Embryonic facial prominence (tissue), 1 donor: ENCODE data around the gene WDR37.
"Not testable (repeated sequence)": the region's sequence is repeated elsewhere in the genome, so short reads cannot be mapped to it uniquely, and the experiment has no call there.

ENCODE experiments used
- DNase-seq: peaks from one replicate; pipeline ENCODE4 v3.0.0-alpha.2; 2016; ENCODE audit errors: extremely low spot score

Gene WDR37

DNA sequence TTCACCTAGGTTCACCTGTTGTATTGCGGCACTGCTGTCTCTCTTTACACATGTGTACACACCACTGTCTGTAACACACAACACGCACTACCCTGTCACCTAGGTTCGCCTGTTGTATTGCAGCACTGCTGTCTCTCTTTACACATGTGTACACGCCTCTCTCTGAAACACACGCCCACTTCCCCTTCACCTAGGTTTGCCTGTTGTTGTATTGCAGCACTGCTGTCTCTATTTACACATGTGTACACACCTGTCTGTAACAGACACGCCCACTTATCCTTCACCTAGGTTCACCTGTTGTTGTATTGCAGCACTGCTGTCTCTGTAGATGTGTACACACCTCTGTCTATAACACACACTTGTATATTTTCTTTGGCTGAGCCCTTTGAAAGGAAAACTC is 51.5 kb downstream of the WDR37 start:
- no peak for DNase-seq

DNA sequence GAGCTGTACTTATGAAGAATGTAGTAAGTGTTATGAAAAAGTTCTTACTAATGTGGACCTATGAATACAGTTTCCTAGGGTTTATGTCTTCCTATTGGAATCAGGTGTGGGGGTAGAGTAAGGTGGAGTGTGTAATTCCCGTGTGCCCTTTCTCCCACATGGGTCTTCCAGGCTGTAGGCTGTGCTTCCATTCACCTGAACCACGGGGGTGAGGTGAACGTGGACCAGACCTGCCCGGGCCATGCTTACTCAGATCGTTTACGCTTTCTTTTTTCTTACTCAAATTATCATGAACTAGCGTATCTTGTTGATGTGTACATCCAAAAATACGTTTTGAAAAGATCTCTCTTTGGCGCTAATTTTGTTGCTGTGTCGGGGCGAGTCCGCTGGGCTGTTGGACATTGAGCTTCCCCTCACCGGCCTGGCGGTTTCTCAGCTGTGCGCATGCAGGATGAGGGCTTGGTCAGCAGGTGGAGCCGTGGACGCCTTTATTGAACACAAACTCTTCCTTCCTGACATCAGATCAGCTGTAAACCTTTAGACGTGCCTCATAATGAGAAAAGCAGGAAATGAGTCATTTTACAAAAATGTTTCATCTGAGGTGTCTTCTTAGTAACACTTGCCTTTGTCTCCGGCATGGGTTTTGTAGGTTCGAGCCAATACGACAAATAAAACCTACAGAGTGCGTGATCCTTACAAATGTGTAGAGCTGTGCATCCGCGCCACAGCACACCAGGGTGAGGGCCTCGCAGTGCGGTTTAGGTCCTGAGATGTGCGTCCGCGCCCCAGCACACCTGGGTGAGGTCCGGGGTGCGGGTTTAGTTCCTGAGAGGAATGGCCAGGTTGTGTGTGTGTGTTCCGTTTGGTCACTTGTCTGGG is 53.8 kb downstream of the WDR37 start:
- DNase-seq: peak; percentile 60

DNA sequence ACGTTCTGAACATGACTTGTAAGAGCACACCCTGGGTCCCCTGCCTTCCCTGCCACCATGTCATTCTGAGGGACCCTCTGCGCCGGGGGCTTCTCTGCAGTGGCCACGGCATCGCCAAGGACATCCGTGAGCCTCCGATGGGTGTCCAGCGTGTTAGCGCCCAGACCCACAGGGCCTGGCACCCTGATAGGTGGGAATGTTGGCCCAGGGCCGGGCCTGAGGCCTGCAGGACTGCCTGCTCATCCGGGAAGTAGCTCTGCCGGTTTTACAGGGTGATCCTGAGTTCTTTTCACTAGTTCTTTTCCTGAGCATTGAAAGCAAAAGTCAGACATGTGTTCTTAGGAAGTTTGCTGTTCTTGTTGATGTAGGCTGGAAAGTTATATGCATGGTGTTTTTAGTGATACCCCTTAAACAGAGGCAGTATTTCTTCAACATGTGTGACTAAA is 54.5 kb downstream of the WDR37 start:
- DNase-seq: no peak

DNA sequence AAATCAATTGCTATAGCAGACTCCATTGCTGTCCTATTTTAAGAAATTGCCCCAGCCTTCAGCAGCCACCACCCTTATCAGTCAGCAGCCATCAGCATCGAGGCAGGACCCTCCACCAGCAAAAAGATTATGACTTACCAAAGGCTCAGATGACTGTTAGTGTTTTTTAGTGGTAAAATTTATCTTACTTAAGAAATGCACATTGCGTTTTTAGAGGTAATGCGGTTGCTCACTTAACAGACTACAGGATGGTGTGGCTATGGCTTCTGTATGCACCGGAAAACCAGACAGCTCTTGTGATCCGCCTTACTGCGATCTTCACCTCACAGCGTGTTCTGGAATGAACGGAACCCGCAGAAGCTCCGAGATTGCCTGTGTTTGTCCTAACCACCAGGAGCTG is 58.1 kb downstream of the WDR37 start:
- DNase-seq: no peak

DNA sequence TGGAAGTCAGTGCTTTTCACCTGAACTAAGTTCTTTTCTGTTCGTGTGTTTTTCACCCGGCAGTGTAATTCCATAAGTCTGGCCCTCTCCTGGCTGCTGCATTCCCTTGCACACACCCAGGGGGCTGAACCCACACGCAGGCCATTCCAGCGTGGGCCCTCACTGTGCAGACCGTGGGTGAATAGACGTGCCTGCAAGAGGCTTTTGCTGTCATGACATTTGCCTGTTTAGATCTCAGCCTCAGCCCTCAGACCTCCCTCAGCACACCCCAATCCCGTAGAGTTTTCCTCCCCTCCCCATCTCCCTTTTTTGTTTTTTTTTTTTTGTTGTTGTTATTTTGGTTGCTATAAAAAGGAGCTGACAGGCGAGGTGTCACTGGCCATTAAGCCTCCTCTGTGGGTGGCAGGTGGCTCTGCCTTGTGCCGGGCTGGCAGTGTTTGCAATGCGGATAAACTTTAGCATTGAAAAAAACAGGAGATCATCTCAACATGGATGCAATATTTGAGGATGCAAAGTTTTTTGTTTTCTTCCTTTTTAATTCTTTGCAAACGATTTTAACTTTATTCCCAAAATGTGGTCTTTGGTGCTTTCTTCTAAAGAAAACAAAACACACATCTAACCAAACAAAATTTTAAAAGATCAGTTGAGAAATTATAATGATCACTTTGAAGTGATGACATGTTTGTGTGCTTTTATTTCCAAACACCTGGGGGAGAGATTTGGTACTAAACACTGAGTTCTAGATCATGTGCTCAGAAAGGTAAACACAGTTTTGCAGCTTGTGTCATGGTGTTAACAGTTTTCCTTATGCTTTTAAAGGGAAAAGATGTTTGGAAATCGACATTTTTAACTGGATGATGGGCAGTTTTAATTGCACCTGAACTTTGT is 58.8 kb downstream of the WDR37 start:
- no peak for DNase-seq

DNA sequence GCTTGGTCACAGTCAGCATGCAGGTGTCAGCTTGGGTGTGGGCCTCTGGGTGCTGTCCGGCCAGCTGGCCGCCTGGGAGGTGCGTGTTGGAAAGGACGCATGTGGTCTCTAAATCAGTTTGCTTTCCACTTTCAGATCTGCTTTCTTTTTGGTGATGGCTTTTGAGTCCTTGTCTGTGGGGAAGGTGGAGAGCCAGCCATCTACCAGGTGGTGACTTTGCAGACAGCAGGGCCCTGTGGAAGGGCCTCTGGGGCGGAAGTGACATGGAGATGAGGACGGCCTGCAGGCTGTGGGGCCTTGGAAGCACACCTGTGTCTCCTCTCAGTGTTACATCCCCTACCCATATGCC is 59.4 kb downstream of the WDR37 start:
- DNase-seq: no peak

DNA sequence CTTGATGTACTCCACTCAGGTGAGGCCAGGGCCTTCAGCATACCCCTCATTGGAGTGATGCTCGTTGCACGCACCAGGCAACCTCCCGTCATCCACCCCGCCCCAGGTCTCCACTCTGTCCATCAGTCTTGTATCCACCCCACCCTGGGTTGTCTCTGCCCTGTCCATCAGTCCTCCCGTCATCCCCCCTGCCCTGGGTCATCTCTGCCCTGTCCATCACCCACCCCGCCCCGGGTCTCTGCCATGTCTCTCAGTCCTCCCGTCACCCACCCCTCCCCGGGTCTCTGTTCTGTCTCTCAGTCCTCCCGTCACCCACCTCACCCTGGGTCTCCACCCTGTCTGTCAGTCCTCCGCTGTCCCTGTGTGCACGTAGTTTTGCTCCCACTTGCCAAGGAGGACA is 59.9 kb downstream of the WDR37 start:
- no peak for DNase-seq

DNA sequence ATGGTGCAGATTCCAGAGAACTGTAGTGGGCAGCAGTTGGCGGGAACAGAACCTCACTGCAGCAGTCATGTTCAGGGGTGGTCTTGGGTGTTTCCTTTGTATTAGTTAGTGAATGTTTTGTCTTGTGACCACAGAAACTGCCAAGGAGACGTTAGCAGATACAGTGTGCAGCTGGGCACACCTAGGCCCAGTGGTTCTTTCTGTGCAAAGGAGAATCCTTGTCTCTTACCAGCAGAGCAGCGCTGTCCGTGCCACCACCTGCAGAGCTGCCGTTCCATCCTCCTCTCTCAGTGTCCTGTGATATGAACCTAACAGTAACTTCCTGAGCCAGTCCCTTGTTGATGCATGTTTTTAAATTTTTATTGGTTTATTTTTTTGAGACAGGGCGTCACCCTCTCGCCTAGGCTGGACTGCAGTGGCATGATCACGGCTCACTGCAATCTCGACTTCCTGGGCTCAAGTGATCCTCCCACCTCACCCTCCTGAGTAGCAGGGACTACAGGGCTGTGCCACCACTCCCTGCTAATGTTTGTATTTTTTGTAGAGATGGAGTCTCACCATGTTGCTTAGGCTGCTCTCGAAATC is 60.6 kb downstream of the WDR37 start:
- DNase-seq: no peak

DNA sequence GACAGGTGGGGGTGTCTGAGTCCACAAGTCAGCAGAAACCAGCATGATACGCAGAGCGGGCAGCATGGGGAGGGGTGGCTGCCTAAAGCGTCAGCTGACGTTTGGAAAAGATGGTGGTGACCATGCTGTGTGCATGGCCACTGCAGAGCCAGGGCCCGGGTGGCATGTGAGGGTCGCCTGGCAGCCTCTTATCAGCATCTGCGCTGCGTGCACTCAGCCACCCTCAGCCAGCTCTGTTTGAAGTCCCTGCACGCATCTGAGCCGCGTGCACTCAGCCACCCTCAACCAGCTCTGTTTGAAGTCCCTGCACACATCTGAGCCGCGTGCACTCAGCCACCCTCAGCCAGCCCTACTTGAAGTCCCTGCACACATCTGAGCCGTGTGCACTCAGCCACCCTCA is 61.5 kb downstream of the WDR37 start:
- no peak for DNase-seq

DNA sequence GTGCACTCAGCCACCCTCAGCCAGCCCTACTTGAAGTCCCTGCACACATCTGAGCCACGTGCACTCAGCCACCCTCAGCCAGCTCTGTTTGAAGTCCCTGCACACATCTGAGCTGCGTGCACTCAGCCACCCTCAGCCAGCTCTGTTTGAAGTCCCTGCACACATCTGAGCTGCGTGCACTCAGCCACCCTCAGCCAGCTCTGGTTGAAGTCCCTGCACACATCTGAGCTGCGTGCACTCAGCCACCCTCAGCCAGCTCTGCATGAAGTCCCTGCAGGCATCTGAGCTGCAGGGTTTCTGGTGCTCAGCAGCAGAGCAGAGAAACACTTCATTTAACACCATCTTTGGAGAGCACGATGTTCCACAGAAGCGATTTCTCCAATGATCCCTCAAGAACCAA is 62.1 kb downstream of the WDR37 start:
- not testable (repeated sequence) for DNase-seq

DNA sequence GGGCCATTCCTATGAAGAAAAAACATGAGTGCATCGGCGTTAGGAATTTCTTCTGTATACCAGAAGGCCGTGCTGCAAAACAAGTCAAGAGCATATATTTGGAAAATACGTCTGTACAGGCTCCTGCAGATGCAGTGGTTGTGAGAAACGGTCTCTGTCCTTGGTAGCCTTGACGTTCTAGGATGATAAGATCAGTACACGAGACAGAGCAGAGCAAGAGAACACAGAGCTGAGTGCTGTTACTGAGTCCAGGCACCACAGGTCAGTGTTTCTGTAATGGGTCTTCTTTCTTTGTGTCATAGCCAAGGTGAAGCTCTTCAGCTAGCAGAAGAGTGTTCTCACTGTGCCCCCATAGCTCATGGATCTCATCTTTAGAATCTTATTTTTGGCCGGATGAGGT is 62.8 kb downstream of the WDR37 start:
- no peak for DNase-seq

DNA sequence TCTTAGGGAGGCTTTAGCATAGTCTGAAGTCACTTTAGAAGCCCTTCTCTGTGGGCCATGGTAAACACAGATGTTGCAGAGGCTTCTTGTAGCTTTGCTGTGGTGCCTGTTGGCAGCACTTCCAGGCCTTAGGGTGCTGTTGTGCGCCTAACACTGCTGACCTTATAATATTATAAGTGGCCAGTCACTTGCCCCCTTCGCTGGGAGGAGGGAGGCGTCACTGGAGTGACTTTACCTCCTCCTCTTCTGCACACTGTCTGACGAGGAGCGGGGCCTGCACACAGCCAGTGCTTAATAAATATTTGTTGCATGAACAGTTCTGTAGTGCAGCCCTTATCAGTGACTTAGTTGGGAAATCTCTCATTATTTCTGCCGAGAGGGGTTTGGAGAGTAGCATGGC is 63.3 kb downstream of the WDR37 start:
- DNase-seq: no peak

DNA sequence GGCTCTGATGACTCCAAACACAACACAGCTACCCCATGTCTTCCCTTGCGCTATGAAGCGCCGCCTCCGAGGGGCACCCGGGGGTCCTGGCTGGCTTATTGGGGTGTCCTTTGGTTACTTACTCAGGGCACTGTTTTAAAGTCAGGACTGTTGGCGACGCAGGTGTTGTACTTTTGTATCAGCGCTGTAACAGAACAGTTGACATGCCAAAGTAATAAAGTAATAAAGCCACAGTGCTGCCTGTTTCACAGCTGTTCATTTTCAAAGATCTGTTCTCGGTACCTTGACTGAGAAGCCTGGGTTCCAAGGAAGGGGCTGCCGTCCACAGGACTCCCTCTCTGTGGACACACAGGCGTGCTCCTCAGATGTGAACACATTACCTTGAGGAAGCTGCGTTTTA is 64.1 kb downstream of the WDR37 start:
- DNase-seq: no peak

DNA sequence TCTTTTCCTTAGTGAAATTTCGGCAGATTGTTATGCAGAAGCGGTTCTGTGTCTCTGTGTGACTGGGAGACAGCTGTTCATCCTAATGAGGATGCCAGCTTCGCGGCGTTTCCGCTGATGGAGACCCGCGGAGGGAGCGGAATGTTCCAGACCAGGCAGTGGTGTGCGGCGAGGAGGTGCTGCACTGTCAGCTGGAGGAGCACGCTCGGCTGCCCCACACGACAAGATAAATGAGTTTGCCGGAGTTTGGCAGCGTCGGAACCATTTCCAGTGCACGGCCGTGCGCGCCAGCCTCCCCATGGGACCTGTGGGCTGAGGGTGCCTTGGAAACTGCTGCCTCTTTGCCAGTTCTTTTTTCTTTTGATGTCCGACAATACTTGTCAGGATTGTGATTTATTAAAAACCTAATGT is 64.6 kb downstream of the WDR37 start:
- no peak for DNase-seq

DNA sequence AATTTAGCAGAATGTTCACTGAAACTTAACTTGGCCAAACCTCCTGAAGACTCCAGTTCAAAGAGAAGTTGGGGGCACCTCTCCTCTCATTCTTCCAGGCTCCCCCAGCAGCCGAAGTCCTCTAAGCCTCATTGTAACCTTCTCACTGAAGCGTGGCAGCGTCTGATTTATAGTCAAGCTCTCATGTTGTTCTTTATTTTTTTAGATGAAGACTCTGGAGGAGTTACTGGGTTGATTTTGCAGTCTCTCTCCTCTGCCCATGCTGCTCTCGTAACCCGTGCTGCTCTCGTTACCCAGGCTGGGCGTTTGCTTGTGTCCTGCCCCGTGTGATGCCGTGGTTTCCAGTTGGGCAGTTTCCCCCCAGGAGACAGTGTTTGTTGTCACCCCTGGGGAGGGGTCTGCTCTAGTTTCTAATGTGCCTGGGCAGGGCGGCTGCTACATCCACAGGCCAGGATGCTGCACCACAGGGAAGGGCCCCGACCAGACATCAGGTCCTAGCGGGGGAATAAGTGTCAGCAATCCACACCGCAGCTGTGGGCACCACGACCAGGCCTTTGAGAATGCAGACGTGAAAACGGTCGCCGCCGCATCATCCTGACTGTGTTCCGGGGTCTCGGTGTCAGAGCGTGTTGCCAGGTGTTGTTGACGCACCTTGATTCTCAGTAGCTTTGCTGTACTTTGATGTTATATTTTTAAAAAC is 65.2 kb downstream of the WDR37 start:
- no peak for DNase-seq

DNA sequence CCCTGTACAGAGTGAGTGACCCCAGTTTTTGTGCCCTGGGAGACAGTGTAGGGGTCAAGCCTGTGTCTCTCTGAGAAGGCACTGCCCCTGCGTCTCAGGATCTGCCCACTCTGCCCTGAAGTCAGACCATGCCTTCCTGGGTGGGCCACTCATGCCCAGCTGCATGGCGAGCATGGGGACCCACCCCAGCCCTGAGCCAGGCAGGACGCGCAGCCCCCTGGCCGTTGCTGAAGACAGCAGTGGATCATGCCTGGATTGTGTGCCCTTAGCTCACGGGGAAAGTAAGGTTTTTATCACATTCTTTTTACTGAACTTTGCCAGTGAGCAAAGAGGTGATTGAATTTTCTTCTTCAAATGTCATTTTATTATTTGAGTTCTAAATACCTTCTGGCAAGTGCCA is 66.2 kb downstream of the WDR37 start:
- no peak for DNase-seq

DNA sequence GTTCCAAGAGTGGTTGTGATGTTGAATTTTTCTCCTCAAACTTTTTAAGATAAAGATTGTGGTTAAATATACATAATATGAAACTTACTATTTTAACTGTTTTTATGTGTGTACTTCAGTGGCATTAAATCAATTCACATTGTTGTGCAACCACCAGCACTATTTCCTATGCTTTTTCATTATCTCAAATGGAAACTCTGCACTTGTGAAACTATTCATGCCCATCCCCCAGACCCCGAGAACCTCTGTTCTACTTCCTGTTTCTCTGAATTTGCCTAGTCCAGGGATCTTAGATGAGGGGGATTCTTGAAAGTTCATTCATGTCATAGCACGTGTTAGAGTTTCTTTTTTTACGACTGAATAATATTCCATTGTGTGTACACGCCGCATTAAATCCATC is 67.0 kb downstream of the WDR37 start:
- DNase-seq: no peak

DNA sequence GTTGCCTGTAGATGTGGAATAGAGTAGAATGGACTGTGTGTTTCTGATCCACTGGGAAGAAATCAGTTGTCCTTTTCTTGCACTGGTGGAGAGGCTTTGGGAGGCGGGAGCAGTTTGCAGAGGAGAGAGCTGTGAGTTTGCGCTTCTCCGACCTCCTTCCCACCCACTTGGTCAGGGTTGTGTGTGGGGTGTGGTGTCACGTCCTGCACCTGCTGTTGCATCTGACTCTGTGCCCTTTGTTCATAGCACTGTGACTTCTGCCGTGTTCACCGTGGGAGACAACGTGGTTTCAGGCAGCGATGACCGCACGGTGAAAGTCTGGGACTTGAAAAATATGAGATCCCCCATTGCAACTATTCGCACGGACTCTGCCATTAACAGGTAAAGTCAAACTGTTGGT is 67.8 kb downstream of the WDR37 start:
- DNase-seq: no peak

DNA sequence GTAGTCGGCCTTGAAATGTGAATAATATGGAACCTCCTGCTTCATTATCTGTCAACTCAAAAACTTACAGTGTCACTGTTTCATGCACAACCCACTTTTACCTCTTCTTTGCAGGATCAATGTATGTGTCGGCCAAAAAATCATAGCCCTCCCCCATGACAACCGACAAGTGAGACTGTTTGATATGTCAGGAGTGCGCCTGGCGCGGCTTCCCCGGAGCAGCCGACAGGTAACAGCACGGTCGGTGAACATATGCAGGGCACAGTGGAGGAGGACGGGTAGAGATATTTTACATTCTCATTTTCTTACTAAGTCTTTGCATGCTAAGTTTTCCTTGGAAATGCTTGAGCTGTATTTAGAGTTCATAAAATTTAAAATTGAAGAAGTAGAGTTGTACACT is 68.6 kb downstream of the WDR37 start:
- DNase-seq: no peak

DNA sequence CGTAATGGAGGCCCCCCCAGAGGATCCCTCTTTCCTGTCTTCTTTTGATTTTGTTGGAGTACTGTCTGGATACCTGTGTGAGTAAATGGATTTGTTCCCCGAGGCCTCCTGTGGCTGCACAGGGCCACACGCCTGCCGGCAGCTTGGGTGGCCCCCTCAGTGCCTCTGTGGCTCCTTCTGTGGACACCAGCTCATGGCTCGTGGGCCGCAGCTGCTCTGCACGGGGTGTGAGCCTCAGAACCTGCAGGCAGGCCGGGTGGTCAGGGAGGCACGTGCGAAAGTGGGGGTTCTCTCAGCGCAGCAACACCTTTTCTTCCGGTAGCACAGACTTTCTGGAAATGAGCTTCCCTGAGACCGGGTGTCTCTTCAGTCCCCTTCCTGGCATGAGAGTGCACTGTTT is 70.3 kb downstream of the WDR37 start:
- DNase-seq: no peak

DNA sequence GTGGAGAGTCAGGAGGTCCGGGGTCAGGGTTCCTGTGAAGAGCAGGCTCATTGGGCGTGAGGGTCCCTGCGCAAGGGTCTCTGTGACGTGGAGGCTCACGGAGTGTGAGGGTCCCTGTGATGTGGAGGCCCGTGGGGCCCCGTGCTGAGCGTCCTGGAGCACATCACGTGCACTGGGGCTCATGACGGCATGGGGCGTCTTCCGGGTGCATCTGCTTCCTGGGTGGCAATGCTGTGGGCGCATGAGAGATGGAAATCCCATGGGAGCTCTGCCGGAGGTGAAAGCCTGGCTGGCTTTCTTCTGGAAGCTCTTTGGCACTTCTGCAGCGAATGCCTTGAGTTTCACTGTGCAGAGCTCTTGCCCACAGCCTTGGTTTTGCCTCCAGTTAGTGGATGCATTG is 71.4 kb downstream of the WDR37 start:
- no peak for DNase-seq

DNA sequence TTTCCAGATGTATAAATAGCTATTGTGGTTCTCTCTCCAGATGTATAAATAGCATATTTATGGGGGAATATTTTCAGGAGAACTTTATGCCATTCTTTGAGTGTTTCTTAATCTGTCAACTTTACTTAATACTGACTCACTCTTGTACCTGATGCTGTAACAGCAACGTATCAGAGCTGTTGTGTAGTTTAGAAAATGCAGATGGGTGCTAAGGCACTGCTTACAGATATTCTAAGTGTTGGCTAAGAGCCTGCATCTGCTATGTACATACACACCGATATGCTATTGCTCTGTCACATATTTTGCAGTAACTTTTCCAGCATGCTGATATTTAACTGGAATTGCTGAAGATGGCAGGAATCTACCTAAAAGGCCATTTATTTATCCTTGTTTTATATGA is 71.9 kb downstream of the WDR37 start:
- DNase-seq: no peak
